Adrenal gland (tissue), 12 donors: Measurements from ENCODE around the gene JARID2. TPM values are rescaled to one million over a fixed set of nuclear protein-coding genes. Genes with fewer than 3 reads are reported as not detected.
A peak's percentile ranks its signal among the peaks of the same experiment; 100 is the strongest.

Experiments used
- DNase-seq, 7 donors: peaks; one replicate each; pipeline ENCODE4 v3.0.0-alpha.2; 2019 to 2020
- H3K27ac ChIP-seq, 5 donors: fragments of 200-600 bp; sonication (generic) in 4 of 5; 1 replicate in 3 of 5; 2 replicates in 2 of 5; pipeline versions ENCODE4 v1.5.1 to v1.8.0; 2016 to 2020; ENCODE audit warnings: mild to moderate bottlenecking in 1 of 5
- H3K27me3 ChIP-seq: fragments of 200-600 bp; 2 replicates; pipeline ENCODE4 v1.8.0; 2021
- H3K36me3 ChIP-seq, 2 donors: fragments of 200-600 bp; replicated peaks in 1 of 2; 1 replicate in 1 of 2; 2 replicates in 1 of 2; pipeline versions ENCODE4 v1.5.1 to v1.8.0; 2018 to 2022
- H3K4me1 ChIP-seq, 2 donors: fragments of 200-600 bp; replicated peaks in 1 of 2; 1 replicate in 1 of 2; 2 replicates in 1 of 2; pipeline versions ENCODE4 v1.5.1 to v1.8.0; 2018 to 2021
- H3K4me3 ChIP-seq, 4 donors: fragments of 200-600 bp; sonication (generic) in 3 of 4; one replicate each; pipeline ENCODE4 v1.5.1; 2016 to 2018
- H3K9me3 ChIP-seq, 3 donors: fragments of 200-600 bp; sonication (generic) in 1 of 3; replicated peaks in 1 of 3; 1 replicate in 2 of 3; 2 replicates in 1 of 3; pipeline versions ENCODE4 v1.5.1 to v1.8.0; 2016 to 2021
- POLR2A ChIP-seq, 2 donors: fragments of 450-650 bp; IDR thresholded peaks; one replicate each; pipeline ENCODE4 v1.6.1; 2017; ENCODE audit warnings: antibody characterized with exemption in 2 of 2, mild to moderate bottlenecking in 2 of 2, moderate library complexity in 1 of 2
- WGBS, 4 donors: extraction: QIAGEN DNeasy Blood & Tissue Kit in 2 of 4; methylation state at CpG; one replicate each; pipeline versions ENCODE4 v1.1.5 to v1.1.7; 2013 to 2017; 5-methylcytosine and 5-hydroxymethylcytosine counted together
- intact Hi-C, 2 donors: fragments of 100-400 bp; cut with DNase I; formaldehyde crosslinking; loops; one replicate each; pipeline versions ENCODE4 v1.14.1 to v1.15.0; 2022 to 2023
- polyA plus RNA-seq, 3 donors: library from polyadenylated mRNA; stranded (reverse); fragments of 200-250 nt in 2 of 3; fragments of 350-450 nt in 1 of 3; fragmentation: Illumina TruSeq in 1 of 3; extraction: RNeasy Lipid Tissue Mini Kit (QIAGEN cat#74804) in 1 of 3; gene quantifications; one replicate each; pipeline ENCODE4 v1.2.3, GENCODE V29; 2013 to 2014
- total RNA-seq, 9 donors: library from RNA; depleted of rRNA in 4 of 9; stranded (reverse); fragments of >200 nt in 4 of 9; fragments of 120-200 nt in 1 of 9; fragmentation: NEBNext Ultra II Directional in 1 of 9; extraction: Animal tissue kit (Norgen Biotek cat#: 25700) in 1 of 9; gene quantifications; one replicate each; pipeline versions ENCODE4 v1.1.0 to v1.2.4, GENCODE V29; 2013 to 2023
- TF ChIP-seq, protein P1 (sequence below), 6 experiments: fragments of 450-650 bp in 4 of 6; fragments of 200-600 bp in 2 of 6; sonication (generic) in 1 of 6; IDR thresholded peaks; 1 replicate in 5 of 6; 2 replicates in 1 of 6; pipeline versions ENCODE4 v1.5.1 to v1.8.0; 2016 to 2021; ENCODE audit warnings: antibody characterized with exemption in 6 of 6, mild to moderate bottlenecking in 2 of 6, moderate library complexity in 1 of 6
- donor health status: healthy with polysubstance abuse.
- donor health status: Bipolar disorder and iron deficiency.
- donor health status: DM: yes; HTN: yes; CAD: no.
- donor health status: DM: no; HTN: no; CAD: no.
- donor health status: DM: no; HTN: no; CAD: no.
- donor health status: DM: yes; HTN: yes; CAD: no.

The JARID2 gene
- total and polyA plus RNA-seq, 12 donors = 3.0 to 13.6 (median 8.2) TPM

- Histone ChIP-seq H3K27ac (peak overlapping the region in 3 of 5 donors; percentile 29 to 59 (median 55)), H3K9me3 (no peaks in the 10 kb centered on the region), H3K27me3 (no peaks in the 10 kb centered on the region), H3K4me3 (no peak overlapping the region), H3K36me3 (no peaks in the 10 kb centered on the region), H3K4me1 (peaks cover 27 to 70% of the 10 kb centered on the region in 2 donors)
- 26 to 41% (median 34%) methylated on average over 4 of the region's 4 CpGs for WGBS, 4 donors
- peak in 3 of 7 donors; percentile 36 to 49 (median 43) for DNase-seq
- intact Hi-C loops = no loop called here
- TF ChIP-seq POLR2A (IDR thresholded peaks at IDR 0.05) = no peak
- TF ChIP-seq, protein P1, sequence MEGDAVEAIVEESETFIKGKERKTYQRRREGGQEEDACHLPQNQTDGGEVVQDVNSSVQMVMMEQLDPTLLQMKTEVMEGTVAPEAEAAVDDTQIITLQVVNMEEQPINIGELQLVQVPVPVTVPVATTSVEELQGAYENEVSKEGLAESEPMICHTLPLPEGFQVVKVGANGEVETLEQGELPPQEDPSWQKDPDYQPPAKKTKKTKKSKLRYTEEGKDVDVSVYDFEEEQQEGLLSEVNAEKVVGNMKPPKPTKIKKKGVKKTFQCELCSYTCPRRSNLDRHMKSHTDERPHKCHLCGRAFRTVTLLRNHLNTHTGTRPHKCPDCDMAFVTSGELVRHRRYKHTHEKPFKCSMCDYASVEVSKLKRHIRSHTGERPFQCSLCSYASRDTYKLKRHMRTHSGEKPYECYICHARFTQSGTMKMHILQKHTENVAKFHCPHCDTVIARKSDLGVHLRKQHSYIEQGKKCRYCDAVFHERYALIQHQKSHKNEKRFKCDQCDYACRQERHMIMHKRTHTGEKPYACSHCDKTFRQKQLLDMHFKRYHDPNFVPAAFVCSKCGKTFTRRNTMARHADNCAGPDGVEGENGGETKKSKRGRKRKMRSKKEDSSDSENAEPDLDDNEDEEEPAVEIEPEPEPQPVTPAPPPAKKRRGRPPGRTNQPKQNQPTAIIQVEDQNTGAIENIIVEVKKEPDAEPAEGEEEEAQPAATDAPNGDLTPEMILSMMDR (IDR thresholded peaks at IDR 0.05) = no peak
Measured at GRCh38 chr6:15329197-15329671, 83.4 kb downstream of the JARID2 start.

DNA sequence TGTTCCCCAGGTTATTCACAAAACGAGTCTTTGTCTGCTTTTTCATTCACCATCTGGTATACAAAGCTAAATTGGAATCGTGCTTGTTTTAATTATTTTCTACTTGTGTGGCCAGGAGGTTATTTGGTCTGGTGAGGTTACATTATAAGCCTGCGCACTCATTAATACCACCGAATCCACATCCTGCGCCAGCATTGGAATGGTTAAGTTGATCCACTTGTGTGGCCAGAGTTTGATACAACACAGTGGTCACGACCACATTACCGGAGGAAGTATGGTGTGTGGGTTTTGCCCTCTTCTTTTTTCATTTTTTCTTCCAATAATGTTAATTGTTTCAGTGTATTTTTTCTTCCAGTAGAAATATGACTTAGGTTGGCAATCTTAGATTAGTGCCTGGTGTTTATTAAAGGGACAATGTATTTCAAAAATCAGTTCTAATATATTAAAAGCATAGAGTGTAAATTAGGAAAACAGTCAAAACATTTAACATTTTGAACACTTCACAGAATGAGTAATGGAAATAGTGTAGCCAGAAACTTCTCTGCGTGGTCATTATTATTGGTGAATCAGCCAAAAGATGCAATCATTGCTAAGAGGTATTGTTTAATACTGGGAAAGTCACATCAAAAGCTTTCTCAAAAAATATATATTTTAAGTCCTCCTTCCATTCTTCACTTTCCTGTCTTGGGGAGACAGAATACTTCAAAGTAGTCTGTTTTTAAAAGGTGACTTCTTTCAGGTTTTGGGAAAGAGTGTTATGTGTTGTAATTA lies 84.5 kb downstream of the JARID2 start:
- no peaks in the 10 kb centered on the region for H3K9me3 ChIP-seq
- H3K4me1 ChIP-seq = peaks cover 27 to 70% of the 10 kb centered on the region in 2 donors
- no peak overlapping the region for H3K4me3 ChIP-seq
- 47 to 50% (median 48%) methylated on average over 8 of the region's 8 CpGs for WGBS, 4 donors
- H3K36me3 ChIP-seq = no peaks in the 10 kb centered on the region
- DNase-seq = no peak
- no peaks in the 10 kb centered on the region for H3K27me3 ChIP-seq
- TF ChIP-seq, protein P1 (IDR thresholded peaks at IDR 0.05) = no peak
- TF ChIP-seq POLR2A (IDR thresholded peaks at IDR 0.05) = no peak
- intact Hi-C loops = no loop called here
- peak overlapping the region in 3 of 5 donors; percentile 29 to 59 (median 55) for H3K27ac ChIP-seq

DNA sequence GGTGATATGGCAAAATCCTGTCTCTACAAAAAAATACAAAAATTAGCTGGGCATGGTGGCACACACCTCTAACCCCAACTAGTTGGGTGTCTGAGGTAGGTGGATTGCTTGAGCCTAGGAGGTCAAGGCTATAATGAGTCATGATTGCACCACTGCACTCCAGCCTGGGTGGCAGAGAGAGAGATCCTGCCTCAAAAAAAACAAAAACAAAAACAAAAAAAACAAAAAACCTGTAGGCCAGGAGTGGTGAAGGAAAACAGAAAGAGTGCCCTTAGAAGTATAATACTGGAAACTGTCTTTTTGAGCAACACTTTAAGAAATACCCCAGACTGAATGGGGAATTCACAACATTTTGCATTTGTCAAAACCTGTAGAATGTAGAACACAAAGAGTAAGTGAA lies 85.3 kb downstream of the JARID2 start:
- Histone ChIP-seq H3K27me3 (no peaks in the 10 kb centered on the region), H3K4me1 (peaks cover 27 to 64% of the 10 kb centered on the region in 2 donors), H3K27ac (peak overlapping the region in 2 of 5 donors; percentile 55 to 59), H3K4me3 (no peak overlapping the region), H3K9me3 (no peaks in the 10 kb centered on the region), H3K36me3 (no peaks in the 10 kb centered on the region)
- DNase-seq = peak in 3 of 7 donors; percentile 38 to 55 (median 41)
- no peak for TF ChIP-seq POLR2A (IDR thresholded peaks at IDR 0.05)
- TF ChIP-seq, protein P1 (IDR thresholded peaks at IDR 0.05) = no peak
- intact Hi-C loops = no loop called here

GRCh38 chr6:15331629-15332251 lies 85.9 kb downstream of the JARID2 start:
- WGBS, 4 donors = 78 to 83% (median 79%) methylated on average over 13 of the region's 13 CpGs
- Histone ChIP-seq H3K9me3 (no peaks in the 10 kb centered on the region), H3K27me3 (no peaks in the 10 kb centered on the region), H3K36me3 (no peaks in the 10 kb centered on the region), H3K4me3 (no peak overlapping the region), H3K27ac (peak overlapping the region in 1 of 5 donors; percentile 32), H3K4me1 (peaks cover 22 to 58% of the 10 kb centered on the region in 2 donors)
- DNase-seq = no peak
- intact Hi-C loops = no loop called here
- TF ChIP-seq, protein P1 (IDR thresholded peaks at IDR 0.05) = no peak
- TF ChIP-seq POLR2A (IDR thresholded peaks at IDR 0.05) = no peak
